NCI-H1436 (cell line): ENCODE measurements around the gene CLIC3.
"Not testable (repeated sequence)": the region's sequence is repeated elsewhere in the genome, so short reads cannot be mapped to it uniquely, and the experiment has no call there.

Source experiments
- DNase-seq: peaks from one replicate; lab custom pipeline; 2025; lab: John Stamatoyannopoulos, UW

The CLIC3 gene

DNA sequence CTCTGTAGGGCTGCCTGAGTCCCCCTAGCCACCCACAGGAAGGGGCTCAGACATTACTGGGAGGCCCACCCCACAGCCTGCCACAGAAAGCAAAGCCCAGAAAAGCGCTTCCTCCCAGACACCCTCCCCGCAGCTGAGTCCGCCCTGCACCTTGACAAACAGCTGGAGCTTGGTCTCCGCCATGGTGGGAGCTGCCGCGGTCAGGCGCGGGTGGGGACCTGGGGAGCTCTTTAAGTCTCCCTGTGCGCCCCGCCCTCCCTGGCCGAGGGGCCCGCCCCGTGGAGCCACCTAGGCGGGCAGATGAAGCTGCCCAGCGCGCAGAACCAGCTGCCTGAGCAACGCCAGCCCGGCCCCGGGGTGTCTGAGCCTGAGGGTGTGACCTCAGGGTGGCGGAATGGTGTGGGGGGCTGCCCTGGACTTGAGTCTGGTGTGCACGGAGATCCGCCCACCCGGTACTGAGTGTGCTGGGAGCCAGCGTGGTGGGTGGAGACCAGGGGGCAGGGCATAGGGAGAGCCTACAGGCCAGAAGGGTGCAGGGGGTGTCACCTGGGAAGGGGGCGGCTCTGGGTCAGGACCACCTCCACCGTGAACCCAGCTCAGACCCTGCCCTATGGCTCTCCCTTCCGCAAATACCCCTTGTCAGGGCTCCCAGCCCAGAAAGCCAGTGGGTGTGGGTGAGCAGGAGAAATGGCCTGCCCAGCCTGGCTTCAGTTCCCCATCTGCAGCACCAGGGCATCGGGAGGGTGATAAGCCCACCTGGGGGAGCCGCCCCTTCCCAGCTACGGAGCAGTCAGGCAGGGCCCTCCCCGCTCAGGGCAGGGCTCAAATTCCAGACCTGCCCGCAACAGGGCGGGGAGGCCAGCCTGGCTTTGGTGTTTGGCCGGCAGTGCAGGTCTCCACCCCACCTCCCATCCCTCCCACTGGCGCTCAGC, at the start of gene CLIC3:
TSS of gene CLIC3 (minus strand) at position 208 of the 932 bp plus-strand sequence. CDS start at position 183, 25 bp downstream.
- no peak for DNase-seq

- no peak for DNase-seq
Measured at GRCh38 chr9:137045294-137046087, 49.1 kb upstream of the CLIC3 start.

DNA sequence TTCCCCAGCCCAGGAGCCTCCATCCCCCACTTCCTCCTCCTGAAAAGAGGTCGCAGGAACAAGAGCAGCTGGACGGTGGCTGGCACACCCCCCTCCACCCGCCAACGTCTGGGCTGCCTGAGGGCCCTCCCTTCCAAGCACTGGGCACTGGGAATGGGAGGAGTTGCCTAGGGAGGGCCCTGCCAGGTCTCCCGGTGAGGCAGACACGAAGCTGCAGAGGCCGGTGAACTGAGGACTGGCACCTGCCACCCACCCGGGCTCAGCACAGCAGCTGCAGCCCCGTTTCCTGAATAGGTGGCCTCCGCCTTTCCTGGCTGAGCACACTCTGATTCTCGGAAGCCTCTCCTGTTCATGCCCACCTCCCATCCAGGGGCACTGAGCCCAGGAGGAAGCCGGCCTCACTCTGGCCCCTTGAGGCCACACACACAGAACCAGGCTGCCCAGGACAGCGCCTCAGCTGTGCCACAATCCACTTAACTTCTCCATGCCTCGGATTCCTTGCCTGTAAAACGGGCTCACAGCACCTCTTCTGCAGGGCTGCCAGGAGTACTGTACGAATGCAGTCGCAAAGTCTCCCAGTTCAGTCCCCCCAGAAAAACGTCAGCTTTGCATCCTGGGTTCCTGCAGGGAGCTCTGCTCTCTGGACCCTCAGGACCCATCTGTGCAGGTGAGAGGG, 48.3 kb upstream of the CLIC3 start:
- DNase-seq = no peak

GRCh38 chr9:137044037-137044436, 47.7 kb upstream of the CLIC3 start:
- no peak for DNase-seq

GRCh38 chr9:137042751-137043727, 46.7 kb upstream of the CLIC3 start:
- DNase-seq = no peak

DNA sequence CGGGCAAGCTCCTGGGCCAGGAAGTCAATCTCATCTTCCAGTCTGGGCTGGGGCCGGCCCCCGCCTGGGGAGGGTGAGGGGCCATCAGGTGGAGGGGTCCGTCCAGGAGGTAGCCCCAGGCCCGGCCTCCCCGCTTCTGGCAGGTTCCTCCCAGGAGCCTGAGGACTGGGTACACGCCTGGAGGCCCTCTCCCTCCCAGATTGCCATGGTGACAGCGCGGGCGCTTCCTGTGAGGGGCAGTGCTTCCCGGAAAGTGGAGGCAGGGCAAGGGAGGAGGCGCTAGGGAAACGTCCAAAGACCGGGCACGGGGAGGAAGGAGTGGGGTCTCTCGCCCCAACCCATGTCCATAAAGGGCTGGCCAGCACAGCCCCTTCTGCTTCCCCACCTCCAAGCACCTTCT, 44.8 kb upstream of the CLIC3 start:
- DNase-seq = no peak

DNA sequence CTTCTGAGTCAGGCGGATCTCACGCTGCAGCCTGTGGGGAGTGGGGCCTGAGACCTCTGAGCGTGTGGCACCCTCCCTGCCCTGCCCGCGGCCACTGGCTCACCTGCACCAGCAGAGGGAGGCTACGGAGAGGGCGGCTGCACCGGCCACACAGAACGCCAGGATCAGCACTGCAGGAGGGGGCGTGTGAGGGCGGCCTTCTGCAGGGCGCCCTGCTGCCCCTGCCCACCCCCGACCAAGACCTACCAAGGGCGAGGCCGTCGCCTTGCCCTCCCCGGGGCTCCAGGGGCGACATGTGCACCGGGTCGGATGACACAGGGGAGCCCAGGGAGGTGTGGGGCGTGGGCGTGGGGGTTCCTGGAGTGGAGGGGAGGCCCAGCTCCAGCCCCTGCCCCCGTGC, 44.2 kb upstream of the CLIC3 start:
- no peak for DNase-seq

DNA sequence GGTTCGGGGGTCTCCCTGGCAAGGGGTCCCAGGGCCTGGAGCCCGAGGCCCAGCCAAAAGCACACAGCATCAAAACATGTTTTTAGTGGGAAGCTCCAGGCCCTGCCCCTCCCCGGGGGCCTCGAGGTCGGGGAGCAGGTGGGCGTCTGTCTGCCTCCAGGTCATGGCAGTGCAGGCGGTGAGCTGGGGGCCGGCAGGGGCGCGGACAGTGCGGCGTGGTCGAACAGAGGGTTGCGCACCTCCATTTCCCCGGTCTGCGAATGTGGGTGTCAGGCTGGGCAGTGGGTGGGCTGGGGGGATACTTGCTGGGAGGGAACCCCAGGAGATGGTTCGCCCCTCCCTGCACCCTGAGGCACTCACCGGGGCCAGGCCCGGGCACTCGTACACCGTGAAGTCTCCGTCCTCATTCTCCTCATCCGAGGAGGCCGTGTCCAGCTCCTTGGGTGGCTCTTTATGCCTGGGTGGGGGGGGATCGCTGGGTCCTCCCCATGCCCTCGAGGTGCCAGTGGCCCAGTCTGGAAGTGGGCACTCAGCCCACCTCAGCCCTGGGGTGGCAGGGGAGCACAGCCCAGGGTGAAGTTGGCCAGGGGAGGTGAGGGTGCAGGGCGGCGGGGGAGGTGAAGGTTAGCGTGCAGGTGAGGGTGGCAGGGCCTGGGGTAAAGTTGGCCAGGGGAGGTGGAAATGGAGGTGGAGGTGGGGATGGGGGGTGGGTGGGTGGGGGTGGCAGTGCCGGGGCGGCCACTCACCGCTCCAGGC, 43.4 kb upstream of the CLIC3 start:
- DNase-seq = no peak

DNA sequence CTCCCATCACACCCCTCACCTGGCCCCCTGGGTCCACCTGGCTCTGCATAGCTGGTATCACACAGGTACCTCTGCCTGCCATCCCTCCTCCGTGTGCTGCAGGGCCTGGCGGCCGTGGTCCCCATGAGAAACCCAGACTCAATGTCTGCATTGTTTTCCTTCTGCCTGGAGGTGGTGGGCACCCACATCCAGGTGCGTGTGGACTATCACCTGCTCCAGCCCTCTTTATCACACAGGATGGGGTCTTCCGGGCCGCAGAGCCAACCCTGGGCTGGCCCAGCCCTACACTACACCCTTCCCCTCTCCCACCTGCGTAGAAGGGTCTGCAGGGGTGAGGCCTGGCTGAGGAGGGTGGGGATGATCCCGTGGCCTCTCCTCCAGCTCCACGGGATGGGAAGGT, 42.5 kb upstream of the CLIC3 start:
- DNase-seq = no peak

DNA sequence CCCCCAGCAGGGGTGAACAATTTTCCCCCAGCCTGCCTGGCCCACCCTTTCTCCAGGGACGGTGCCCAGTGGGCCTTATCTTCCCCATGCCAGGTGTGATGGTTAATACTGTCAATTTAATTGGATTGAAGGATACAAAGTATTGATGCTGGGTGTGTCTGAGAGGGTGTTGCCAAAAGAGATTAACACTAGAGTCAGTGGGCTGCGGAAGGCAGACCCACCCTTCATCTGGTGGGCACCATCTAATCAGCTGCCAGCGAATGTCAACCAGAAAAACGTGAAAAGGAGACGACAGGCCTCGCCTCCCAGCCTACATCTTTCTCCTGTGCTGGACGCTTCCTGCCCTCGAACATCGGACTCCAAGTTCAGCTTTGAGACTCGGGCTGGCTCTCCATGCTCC, 41.1 kb upstream of the CLIC3 start:
- no peak for DNase-seq

GRCh38 chr9:137037035-137037434, 40.7 kb upstream of the CLIC3 start:
- no peak for DNase-seq

DNA sequence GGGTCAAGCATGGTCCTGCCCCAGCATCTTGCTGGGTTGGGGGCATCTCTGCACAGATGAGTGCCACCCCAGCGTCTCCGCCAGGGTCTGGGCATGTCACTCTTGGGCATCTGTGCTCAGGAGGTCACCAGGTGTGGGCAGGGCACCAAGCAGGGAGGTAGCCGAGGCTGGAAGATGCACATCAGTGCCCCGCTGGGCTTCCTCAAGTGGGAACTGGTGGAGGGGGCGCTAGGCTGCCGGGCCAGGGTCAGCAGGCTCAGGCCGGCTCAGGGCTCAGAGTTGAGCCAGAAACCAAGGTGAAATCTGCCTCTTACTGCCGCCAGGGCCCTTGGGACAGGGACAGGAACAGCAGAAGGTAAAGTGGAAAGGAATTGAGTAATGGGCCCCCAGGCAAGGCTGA, 39.6 kb upstream of the CLIC3 start:
- no peak for DNase-seq

- no peak for DNase-seq
Measured at GRCh38 chr9:137035507-137035834, 39.1 kb upstream of the CLIC3 start.

DNA sequence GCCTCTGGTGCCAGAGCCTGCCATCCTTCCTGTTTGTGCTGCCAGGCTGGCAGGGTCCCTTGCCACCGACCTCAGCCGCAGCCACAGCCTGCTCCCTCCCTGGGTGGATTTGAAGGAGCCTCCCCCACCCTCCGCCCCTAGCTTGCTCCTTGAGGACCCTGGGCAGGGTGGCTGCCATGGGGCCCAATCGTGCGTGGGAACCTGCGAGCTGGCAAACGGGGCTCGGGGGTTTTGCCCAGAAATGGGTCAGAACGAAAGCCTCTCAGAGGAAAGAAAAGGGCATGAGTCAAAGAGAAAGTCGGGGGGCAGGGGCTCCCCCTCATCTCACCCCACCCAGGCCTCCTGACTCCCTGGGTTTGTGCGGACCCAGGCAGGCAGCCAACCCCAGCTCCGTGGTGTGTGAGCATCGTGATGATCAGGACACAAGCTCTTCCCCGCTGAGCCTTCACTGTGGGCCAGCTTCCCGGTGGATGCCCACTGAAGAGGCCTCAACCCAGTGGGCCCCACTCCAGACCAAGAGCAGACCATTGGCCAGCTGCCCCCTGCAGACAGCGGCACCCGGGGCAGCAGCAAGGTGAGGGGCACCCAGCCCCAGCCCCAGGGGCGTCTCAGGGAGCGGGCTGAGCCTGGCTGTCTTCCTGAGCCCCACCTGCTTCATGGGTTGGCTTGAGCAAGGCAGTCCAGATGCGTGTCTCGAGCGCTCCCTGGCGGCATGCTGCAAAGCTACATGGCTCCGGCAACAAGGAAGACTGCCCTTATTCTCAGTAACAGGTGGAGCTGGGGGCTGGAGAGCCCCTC, 38.5 kb upstream of the CLIC3 start:
- peak; percentile 84 for DNase-seq

- no peak for DNase-seq
Measured at GRCh38 chr9:137034039-137034708, 37.8 kb upstream of the CLIC3 start.

DNA sequence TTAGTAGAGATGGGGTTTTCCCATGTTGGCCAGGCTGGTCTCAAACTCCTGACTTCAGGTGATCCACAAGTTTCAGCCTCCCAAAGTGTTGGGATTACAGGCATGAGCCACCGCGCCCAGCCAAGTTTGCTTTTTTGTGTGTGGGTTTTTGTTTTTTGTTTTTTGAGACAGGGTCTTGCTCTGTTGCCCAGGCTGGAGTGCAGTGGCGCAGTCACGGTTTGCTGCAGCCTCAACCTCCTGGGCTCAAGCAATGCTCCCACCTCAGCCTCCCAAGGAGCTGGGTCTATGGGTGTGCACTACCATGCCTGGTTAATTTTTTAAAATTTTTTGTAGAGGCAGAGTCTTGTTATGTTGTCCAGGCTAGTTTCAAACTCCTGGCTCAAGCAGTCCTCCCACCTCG, 37.1 kb upstream of the CLIC3 start:
- DNase-seq = not testable (repeated sequence)

DNA sequence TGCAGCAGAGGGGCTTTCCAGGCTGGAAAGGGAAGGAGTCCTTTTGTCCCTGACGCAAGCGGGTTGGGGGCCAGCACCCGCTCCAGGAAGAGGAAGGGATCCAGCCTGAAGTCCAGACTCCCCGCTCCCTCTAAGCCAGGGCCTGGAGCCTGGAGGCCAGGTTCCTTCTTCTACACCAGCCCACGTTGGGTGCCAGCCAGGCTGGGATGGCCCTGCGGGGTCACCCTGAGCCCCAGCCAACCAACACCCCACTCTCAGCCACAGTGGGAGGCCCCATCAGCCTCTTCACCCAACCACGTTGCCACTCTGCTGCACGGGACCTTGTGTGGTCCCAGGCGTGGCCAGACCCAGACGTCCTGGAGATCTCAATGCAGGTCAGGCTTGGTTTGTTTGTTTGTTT, 36.5 kb upstream of the CLIC3 start:
- DNase-seq = no peak

DNA sequence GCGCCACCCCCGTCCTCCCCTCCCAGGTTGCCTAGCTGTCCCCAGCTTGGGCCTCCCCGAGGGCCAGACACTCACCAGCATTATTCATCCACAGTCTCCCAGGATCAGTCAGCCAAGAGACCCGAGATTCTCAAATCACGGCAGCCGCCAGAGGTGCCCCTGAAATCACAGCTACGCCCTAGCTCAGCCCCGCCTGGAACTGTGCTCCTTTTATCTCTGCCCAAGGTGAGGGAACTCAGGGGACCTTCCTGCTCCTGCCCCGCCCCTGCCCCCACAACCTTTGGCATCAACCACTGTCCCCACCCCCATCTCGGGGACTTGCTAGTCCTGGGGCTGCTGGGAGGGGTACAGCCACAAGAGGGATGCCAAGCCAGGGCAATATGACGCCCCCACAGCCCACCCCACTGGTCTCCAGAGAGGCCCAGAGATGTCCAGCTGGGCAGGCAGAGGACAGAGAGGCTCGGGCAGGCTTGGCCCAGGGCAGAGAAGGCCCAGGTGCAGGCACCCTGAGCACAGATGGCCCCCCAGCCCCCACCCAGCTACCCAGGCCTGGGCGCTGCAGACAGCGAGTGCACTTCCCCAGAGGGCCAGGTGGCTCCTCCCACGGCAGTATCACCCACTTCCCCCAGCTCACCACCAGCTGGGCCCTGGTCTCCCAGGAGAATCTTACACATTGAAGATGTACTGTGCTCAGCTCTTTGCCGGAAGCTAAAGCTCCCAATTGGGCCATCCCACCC, 35.7 kb upstream of the CLIC3 start, which contains the start of gene FUT7:
TSS of gene FUT7 (minus strand) at position 185 of the 737 bp plus-strand sequence. CDS start at position 88, 97 bp downstream.
- DNase-seq = peak; percentile 56
